ENCODE data around the gene SMG1. TPM values are rescaled to one million over a fixed set of nuclear protein-coding genes. Genes with fewer than 3 reads are reported as not detected.

The SMG1 gene
- total and polyA plus RNA-seq, 10 of the 15 experiments (the other 5 are each of a cell fraction or from before 2014, with no cell fraction given), result 3.9 to 66.7 (median 37.0) TPM

GRCh38 chr16:18839555-18839954, 86.7 kb downstream of the SMG1 start:
- Histone ChIP-seq H3K36me3 (ENCODE audit: control insufficient read depth in 2 of 2, insufficient read depth in 2 of 2, low read length in 1 of 2) (peaks cover 15 to 42% of the 10 kb centered on the region in 2 experiments), H3K27ac (ENCODE audit: control insufficient read depth, insufficient read depth) (no peak overlapping the region), H2AFZ (ENCODE audit: control insufficient read depth, low read depth, low read length) (no peak overlapping the region), H3K4me3 (no peak overlapping the region), H3K27me3 (replicated peaks in 1 of 2; ENCODE audit: control insufficient read depth in 2 of 2, insufficient read depth in 2 of 2, low read length in 1 of 2) (no peaks in the 10 kb centered on the region), H3K4me1 (ENCODE audit: control insufficient read depth, insufficient read depth, low read length) (no peaks in the 10 kb centered on the region), H4K20me1 (ENCODE audit: control insufficient read depth, insufficient read depth) (no peaks in the 10 kb centered on the region), H3K79me2 (ENCODE audit: control insufficient read depth, insufficient read depth, low read length) (no peaks in the 10 kb centered on the region), H3K4me2 (ENCODE audit: control insufficient read depth, insufficient read depth) (no peak overlapping the region), H3K9ac (ENCODE audit: control insufficient read depth, insufficient read depth, low read length) (no peak overlapping the region), H3K9me3 (replicated peaks; ENCODE audit: control insufficient read depth, insufficient read depth, low read length) (no peaks in the 10 kb centered on the region)
- ATAC-seq, result no peak
- no peak for FAIRE-seq
- intact Hi-C loops (cut with micrococcal nuclease; ENCODE audit: unreplicated experiment) (no loop called here), in situ Hi-C loops (cut with MboI) (no loop called here)
- TF ChIP-seq ZSCAN29 (IDR thresholded peaks at IDR 0.05) (no peak), ZNF217 (IDR thresholded peaks at IDR 0.05) (no peak), POLR2AphosphoS2 (IDR thresholded peaks at IDR 0.05; ENCODE audit: low read depth, low read length) (no peak), EGR1 (IDR thresholded peaks at IDR 0.05; ENCODE audit: borderline replicate concordance in 1 of 2, low read depth in 2 of 2, low read length in 2 of 2) (no peak), SUPT20H (IDR thresholded peaks at IDR 0.05; ENCODE audit: borderline replicate concordance, control insufficient read depth, low read depth, low read length) (no peak), BACH1 (IDR thresholded peaks at IDR 0.05; ENCODE audit: borderline replicate concordance) (no peak)
- CTCF ChIA-PET, result no interaction called here
- POLR2A ChIA-PET, result no interaction called here
- 98% methylated on average over 6 of the region's 6 CpGs for WGBS (ENCODE audit: insufficient coverage, insufficient replicate concordance, low lambda C conversion rate, missing lambda C conversion rate)
- RAD21 ChIA-PET (ENCODE audit: unreplicated experiment), result no interaction called here
- SMC1A ChIA-PET (ENCODE audit: uncharacterized antibody, unreplicated experiment), result no interaction called here
- BruUV-seq (replicated peaks), result no TSS peak
- no peak for DNase-seq (ENCODE audit: low read depth, low spot score)

- no peak for DNase-seq (ENCODE audit: low read depth, low spot score)
- Histone ChIP-seq H3K36me3 (ENCODE audit: control insufficient read depth in 2 of 2, insufficient read depth in 2 of 2, low read length in 1 of 2) (peaks cover 22 to 38% of the 10 kb centered on the region in 2 experiments), H3K9me3 (replicated peaks; ENCODE audit: control insufficient read depth, insufficient read depth, low read length) (no peaks in the 10 kb centered on the region), H4K20me1 (ENCODE audit: control insufficient read depth, insufficient read depth) (no peaks in the 10 kb centered on the region), H3K27me3 (replicated peaks in 1 of 2; ENCODE audit: control insufficient read depth in 2 of 2, insufficient read depth in 2 of 2, low read length in 1 of 2) (no peaks in the 10 kb centered on the region), H3K27ac (ENCODE audit: control insufficient read depth, insufficient read depth) (no peak overlapping the region), H2AFZ (ENCODE audit: control insufficient read depth, low read depth, low read length) (no peak overlapping the region), H3K79me2 (ENCODE audit: control insufficient read depth, insufficient read depth, low read length) (no peaks in the 10 kb centered on the region), H3K4me2 (ENCODE audit: control insufficient read depth, insufficient read depth) (no peak overlapping the region), H3K9ac (ENCODE audit: control insufficient read depth, insufficient read depth, low read length) (no peak overlapping the region), H3K4me1 (ENCODE audit: control insufficient read depth, insufficient read depth, low read length) (no peaks in the 10 kb centered on the region), H3K4me3 (no peak overlapping the region)
- ATAC-seq, result no peak
- ChIA-PET SMC1A (ENCODE audit: uncharacterized antibody, unreplicated experiment) (interaction anchor here (0.6 to 1.8 kb wide), 2 partner anchors 20 to 38 kb away, joined by 3 to 4 read pairs; no protein-coding TSS in a partner anchor), CTCF (interaction anchor here (1.0 kb wide), 1 partner anchor 18 kb away, joined by 3 read pairs; no protein-coding TSS in a partner anchor), RAD21 (ENCODE audit: unreplicated experiment) (no interaction called here), POLR2A (no interaction called here)
- in situ Hi-C loops (cut with MboI), result no loop called here
- intact Hi-C loops (cut with micrococcal nuclease; ENCODE audit: unreplicated experiment), result no loop called here
- BruUV-seq (replicated peaks), result no TSS peak
- no peak for FAIRE-seq
- TF ChIP-seq KAT2A (conservative IDR thresholded peaks at IDR 0.05; ENCODE audit: control insufficient read depth, low read depth, low read length) (no peak), ZNF687 (IDR thresholded peaks at IDR 0.05) (no peak), YBX1 (IDR thresholded peaks at IDR 0.05) (no peak), SRF (IDR thresholded peaks at IDR 0.05; ENCODE audit: low read depth in 2 of 2, low read length in 2 of 2) (no peak), PBX3 (IDR thresholded peaks at IDR 0.05; ENCODE audit: insufficient replicate concordance, low read depth, low read length) (no peak), ZNF622 (IDR thresholded peaks at IDR 0.05) (no peak)
Measured at GRCh38 chr16:18836702-18837101, 89.5 kb downstream of the SMG1 start.

Data from GM12878 (cell line).